SKM-1 treated with dmso at 0.1 percent for 144 hours (cell line): ENCODE measurements around the gene GABRP.
"Not testable (repeated sequence)": the region's sequence is repeated elsewhere in the genome, so short reads cannot be mapped to it uniquely, and the experiment has no call there.

ENCODE experiments used
- DNase-seq: peaks from one replicate; lab custom pipeline; 2025; ENCODE audit not compliant: unreplicated experiment; lab: John Stamatoyannopoulos, UW

Gene GABRP

GRCh38 chr5:170755679-170756456 lies 27.7 kb upstream of the GABRP start:
- no peak for DNase-seq

DNA sequence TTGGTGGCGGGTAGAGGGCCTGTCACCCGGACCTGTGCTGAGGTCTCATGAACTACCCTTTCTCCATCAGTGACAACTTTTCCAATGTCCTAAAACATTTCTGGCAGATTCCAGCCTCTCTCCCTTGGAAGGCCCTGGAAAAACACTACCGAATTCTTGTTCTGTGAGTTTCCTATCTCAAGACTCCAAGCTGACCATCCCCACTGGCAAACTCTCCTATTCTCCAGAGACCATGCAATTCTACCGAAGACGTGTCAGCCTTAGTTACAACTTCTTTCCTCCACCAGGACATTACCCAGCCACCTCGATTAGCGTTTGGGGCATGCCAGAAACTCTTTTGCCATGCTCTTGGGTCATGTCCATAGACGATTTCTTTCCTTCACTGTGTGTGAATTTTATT lies 26.8 kb upstream of the GABRP start:
- no peak for DNase-seq

- no peak for DNase-seq
Measured at GRCh38 chr5:170757182-170757601, 26.3 kb upstream of the GABRP start.

GRCh38 chr5:170757669-170758068 lies 25.9 kb upstream of the GABRP start:
- no peak for DNase-seq

- no peak for DNase-seq
Measured at GRCh38 chr5:170758481-170758880, 25.0 kb upstream of the GABRP start.

- no peak for DNase-seq
Measured at GRCh38 chr5:170760113-170760512, 23.4 kb upstream of the GABRP start.

DNA sequence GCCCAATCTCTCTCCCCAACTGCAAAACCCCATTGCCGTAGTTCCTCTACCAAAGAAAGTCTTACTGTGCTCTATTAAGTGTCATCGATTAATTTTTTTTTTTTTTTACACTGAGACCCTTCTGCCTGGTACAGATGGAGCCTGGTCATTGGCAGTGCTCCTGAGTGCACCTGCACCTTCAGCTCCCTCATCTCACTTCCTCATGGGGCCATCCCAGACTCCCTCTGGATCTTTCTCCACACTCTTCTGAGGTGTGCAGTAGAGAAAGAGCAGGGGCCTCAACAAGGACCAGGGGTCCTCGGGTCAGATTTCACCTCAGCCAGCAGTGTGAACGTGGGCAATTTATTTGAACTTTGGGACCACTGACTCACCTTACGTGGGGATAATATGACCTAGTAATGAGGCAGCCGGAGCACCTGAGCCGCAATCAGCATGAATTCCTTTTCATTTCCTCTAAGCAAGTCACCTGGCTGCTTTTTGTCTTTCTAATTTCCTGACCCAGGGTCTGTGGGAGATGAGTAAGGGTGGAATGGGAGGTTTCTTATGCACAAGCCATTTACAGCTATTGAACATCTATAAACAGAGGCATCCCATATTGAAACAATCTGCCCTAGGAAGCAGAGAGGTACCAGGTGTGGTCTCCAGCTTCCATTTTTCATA lies 22.3 kb upstream of the GABRP start:
- DNase-seq = no peak

GRCh38 chr5:170761708-170762066 lies 21.8 kb upstream of the GABRP start:
- DNase-seq = no peak

- not testable (repeated sequence) for DNase-seq
Measured at GRCh38 chr5:170762298-170762697, 21.2 kb upstream of the GABRP start.

DNA sequence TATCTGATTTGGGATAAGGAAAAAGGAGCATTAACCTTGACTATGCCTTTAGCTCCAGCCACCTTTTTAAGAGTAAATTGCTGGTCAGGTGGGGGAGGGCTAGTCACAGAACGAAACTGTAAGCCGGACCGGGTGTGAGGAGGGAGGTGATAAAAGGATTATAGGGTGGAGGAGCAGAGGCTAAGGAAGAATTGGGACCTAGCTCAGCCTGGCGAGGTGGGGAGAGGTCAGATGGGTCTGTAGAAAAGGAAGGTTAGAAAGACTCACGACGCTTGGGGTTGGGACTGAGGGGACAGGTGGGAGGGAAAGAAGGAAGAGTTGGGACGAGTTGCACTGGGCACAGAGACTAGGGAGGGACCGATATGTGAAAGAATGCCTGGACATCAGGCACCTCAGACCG lies 17.7 kb upstream of the GABRP start:
- not testable (repeated sequence) for DNase-seq

- DNase-seq = no peak
Measured at GRCh38 chr5:170769246-170769645, 14.3 kb upstream of the GABRP start.

- no peak for DNase-seq
Measured at GRCh38 chr5:170769898-170770416, 13.6 kb upstream of the GABRP start.

GRCh38 chr5:170771496-170771895 lies 12.0 kb upstream of the GABRP start:
- no peak for DNase-seq

- no peak for DNase-seq
Measured at GRCh38 chr5:170773024-170773985, 10.2 kb upstream of the GABRP start.

- DNase-seq = no peak
Measured at GRCh38 chr5:170774831-170775230, 8.7 kb upstream of the GABRP start.

DNA sequence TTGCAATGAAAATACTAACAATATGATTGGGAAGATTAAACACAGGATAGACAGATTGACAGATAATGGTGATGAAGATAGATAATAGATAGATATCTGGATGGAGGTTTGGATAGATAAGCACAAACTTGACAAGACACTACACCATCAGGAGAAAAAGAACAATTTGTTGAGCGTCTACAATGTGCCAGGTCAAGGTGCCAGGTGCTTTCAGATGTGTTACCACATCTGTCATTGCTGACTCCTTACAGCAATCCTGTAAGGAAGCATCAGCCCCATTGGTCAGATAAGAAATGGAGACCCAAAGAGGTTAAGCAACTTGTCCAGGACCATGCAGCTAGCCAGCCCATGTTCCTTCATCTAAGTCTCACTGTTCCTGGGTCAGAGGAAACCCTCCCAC lies 1.6 kb upstream of the GABRP start:
- DNase-seq = no peak

DNA sequence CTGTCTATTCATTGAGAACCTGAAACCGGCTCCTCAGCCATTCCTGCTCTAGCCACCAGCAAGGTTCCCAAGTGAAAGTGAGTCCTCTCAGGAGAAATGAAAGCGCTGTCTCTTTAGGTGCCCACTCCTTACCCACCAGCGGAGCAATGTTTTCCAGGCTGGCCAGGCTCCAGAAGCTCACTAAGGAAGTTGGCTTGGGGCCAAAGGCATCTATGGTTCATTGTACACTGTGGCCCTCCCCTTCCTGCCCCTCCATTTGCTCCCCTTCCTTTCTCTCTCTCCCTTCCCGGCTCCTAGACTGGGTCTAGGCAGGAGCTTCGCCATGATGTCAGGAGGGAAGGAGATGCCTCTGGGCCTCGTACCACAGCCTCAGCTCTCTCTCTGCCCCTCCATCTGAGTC lies 1.1 kb upstream of the GABRP start:
- no peak for DNase-seq

DNA sequence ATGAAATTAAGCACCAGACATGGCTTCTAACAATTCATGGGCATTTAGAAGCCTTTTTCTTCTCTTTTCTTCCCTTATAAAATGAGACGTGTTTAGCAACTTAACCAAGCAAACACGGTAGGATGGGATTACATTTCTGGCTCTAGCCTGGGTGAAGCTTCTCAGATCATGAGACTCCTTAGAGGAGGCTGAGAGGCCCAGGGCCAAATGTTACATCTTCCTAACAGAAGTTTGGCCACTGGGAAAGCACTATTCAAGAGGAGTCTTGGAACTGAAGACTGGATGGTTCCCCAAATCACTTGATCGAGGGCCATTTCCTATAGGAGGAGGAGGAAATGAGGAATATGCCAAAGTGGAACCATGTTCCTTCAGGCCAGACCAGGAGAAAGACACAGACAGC lies 1.9 kb downstream of the GABRP start:
- DNase-seq = no peak

GRCh38 chr5:170787216-170787615 lies 3.7 kb downstream of the GABRP start:
- DNase-seq = no peak

GRCh38 chr5:170788626-170789304 lies 5.2 kb downstream of the GABRP start:
- no peak for DNase-seq
